Neuronal stem cell (in vitro differentiated cells): ENCODE results near the gene SYN1.
A peak's percentile ranks its signal among the peaks of the same experiment; 100 is the strongest.

ENCODE experiments used
- DNase-seq: peaks from one replicate; pipeline ENCODE4 v3.0.0-alpha.2; 2013; ENCODE audit warnings: low spot score
- H2AFZ ChIP-seq: one replicate; pipeline ENCODE4 v1.6.1; 2013; ENCODE audit warnings: mild to moderate bottlenecking, low read length, inconsistent platforms
- H2AK5ac ChIP-seq: 2 replicates; pipeline ENCODE4 v1.6.1; 2013; ENCODE audit warnings: low read depth, mild to moderate bottlenecking, inconsistent platforms, low read length, moderate library complexity, mixed read lengths
- H2BK120ac ChIP-seq: 2 replicates; pipeline ENCODE4 v1.6.1; 2013; ENCODE audit warnings: low read depth, mild to moderate bottlenecking, inconsistent platforms, low read length, moderate library complexity, mixed read lengths
- H2BK12ac ChIP-seq: one replicate; pipeline ENCODE4 v1.6.1; 2013; ENCODE audit warnings: low read length, inconsistent platforms
- H2BK15ac ChIP-seq: 2 replicates; pipeline ENCODE4 v1.6.1; 2013; ENCODE audit warnings: mild to moderate bottlenecking, low read length, inconsistent platforms, mixed read lengths
- H2BK5ac ChIP-seq: one replicate; pipeline ENCODE4 v1.6.1; 2013; ENCODE audit warnings: inconsistent platforms, mild to moderate bottlenecking, low read length, moderate library complexity
- H3K14ac ChIP-seq: one replicate; pipeline ENCODE4 v1.6.1; 2013; ENCODE audit warnings: low read length, inconsistent platforms
- H3K18ac ChIP-seq: 2 replicates; pipeline ENCODE4 v1.6.1; 2013; ENCODE audit warnings: low read length, inconsistent platforms
- H3K23ac ChIP-seq: 2 replicates; pipeline ENCODE4 v1.6.1; 2013; ENCODE audit warnings: low read depth, mild to moderate bottlenecking, mixed read lengths, low read length, inconsistent platforms; ENCODE audit not compliant: poor library complexity
- H3K27ac ChIP-seq: replicated peaks from 3 replicates; pipeline ENCODE4 v1.5.1; 2013; ENCODE audit warnings: low read length, inconsistent platforms
- H3K27me3 ChIP-seq, 3 experiments: 2 replicates each; pipeline ENCODE4 v1.6.1; 2013; ENCODE audit warnings: low read length in 3 of 3, mild to moderate bottlenecking in 2 of 3, inconsistent platforms in 1 of 3, low read depth in 1 of 3, mixed read lengths in 1 of 3, moderate library complexity in 1 of 3; ENCODE audit not compliant: control insufficient read depth in 3 of 3, insufficient read depth in 3 of 3
- H3K36me3 ChIP-seq, 2 donors: replicated peaks in 1 of 2; 2 replicates each; pipeline ENCODE4 v1.6.1; 2013; ENCODE audit warnings: low read length in 2 of 2; ENCODE audit not compliant: control insufficient read depth in 2 of 2, insufficient read depth in 2 of 2
- H3K4ac ChIP-seq: 2 replicates; pipeline ENCODE4 v1.6.1; 2013; ENCODE audit warnings: inconsistent platforms, mild to moderate bottlenecking, low read length, moderate library complexity
- H3K4me1 ChIP-seq, 2 donors: 1 replicate in 1 of 2; 2 replicates in 1 of 2; pipeline ENCODE4 v1.6.1; 2013; ENCODE audit warnings: low read length in 2 of 2, low read depth in 1 of 2; ENCODE audit not compliant: control insufficient read depth in 2 of 2, insufficient read depth in 1 of 2
- H3K4me2 ChIP-seq: one replicate; pipeline ENCODE4 v1.6.1; 2013; ENCODE audit warnings: mild to moderate bottlenecking, low read length, inconsistent platforms; ENCODE audit not compliant: insufficient read depth, poor library complexity, severe bottlenecking
- H3K4me3 ChIP-seq, 2 donors: 2 replicates each; pipeline ENCODE4 v1.5.1; 2013; ENCODE audit warnings: low read length in 2 of 2, mild to moderate bottlenecking in 2 of 2, inconsistent platforms in 1 of 2, moderate library complexity in 1 of 2
- H3K79me1 ChIP-seq: one replicate; pipeline ENCODE4 v1.6.1; 2013; ENCODE audit warnings: low read depth, mild to moderate bottlenecking, inconsistent platforms, low read length, moderate library complexity
- H3K9ac ChIP-seq: one replicate; pipeline ENCODE4 v1.6.1; 2013; ENCODE audit warnings: mild to moderate bottlenecking, low read depth, low read length, inconsistent platforms; ENCODE audit not compliant: poor library complexity
- H3K9me3 ChIP-seq, 2 donors: replicated peaks in 1 of 2; 2 replicates each; pipeline versions ENCODE3 to v1.6.1; 2013; ENCODE audit warnings: low read length in 2 of 2, mild to moderate bottlenecking in 2 of 2, inconsistent platforms in 1 of 2, low read depth in 1 of 2, mixed read lengths in 1 of 2, moderate library complexity in 1 of 2; ENCODE audit not compliant: control insufficient read depth in 2 of 2, insufficient read depth in 1 of 2
- H4K8ac ChIP-seq: one replicate; pipeline ENCODE4 v1.6.1; 2013; ENCODE audit warnings: low read depth, mild to moderate bottlenecking, inconsistent platforms, low read length, moderate library complexity
- H4K91ac ChIP-seq: one replicate; pipeline ENCODE4 v1.6.1; 2013; ENCODE audit warnings: low read length, low read depth, mild to moderate bottlenecking, inconsistent platforms; ENCODE audit not compliant: poor library complexity
- WGBS, 2 donors: extraction: QIAGEN DNeasy Blood & Tissue Kit; methylation state at CpG; one replicate each; pipeline ENCODE4 v1.1.7; 2013; ENCODE audit warnings: missing lambda C conversion rate in 2 of 2, mixed read lengths in 1 of 2; ENCODE audit not compliant: insufficient read length in 2 of 2, insufficient replicate concordance in 1 of 2; ENCODE audit errors: extremely low coverage in 2 of 2; 5-methylcytosine and 5-hydroxymethylcytosine counted together

The SYN1 gene

GRCh38 chrX:47610511-47610910, 9.1 kb downstream of the SYN1 start:
- Histone ChIP-seq H3K18ac (no peak overlapping the region), H4K91ac (no peak overlapping the region), H3K9me3 (no peaks in the 10 kb centered on the region), H3K79me1 (no peaks in the 10 kb centered on the region), H3K23ac (no peak overlapping the region), H3K4ac (no peak overlapping the region), H3K4me2 (no peak overlapping the region), H3K9ac (no peak overlapping the region), H3K36me3 (no peaks in the 10 kb centered on the region), H3K4me3 (no peak overlapping the region), H2AK5ac (no peak overlapping the region), H3K4me1 (peaks cover 0 to 10% of the 10 kb centered on the region in 2 donors), H3K27ac (no peak overlapping the region), H3K14ac (no peak overlapping the region), H2BK5ac (no peak overlapping the region), H3K27me3 (no peaks in the 10 kb centered on the region), H2BK12ac (no peak overlapping the region), H2AFZ (no peak overlapping the region), H2BK120ac (no peak overlapping the region), H4K8ac (no peak overlapping the region), H2BK15ac (no peak overlapping the region)
- no peak for DNase-seq
- no CpG with 5 or more reads among the region's 4 CpGs for WGBS, 2 donors

- no peak overlapping the region for H2BK5ac ChIP-seq
- no peak overlapping the region for H3K23ac ChIP-seq
- H3K27me3 ChIP-seq: no peaks in the 10 kb centered on the region
- no peak overlapping the region for H3K4me2 ChIP-seq
- peak overlapping the region in 1 of 2 donors; percentile 18 for H3K4me3 ChIP-seq
- no peak overlapping the region for H3K9ac ChIP-seq
- H4K91ac ChIP-seq: no peak overlapping the region
- no peaks in the 10 kb centered on the region for H3K9me3 ChIP-seq
- no peak overlapping the region for H2BK12ac ChIP-seq
- no peak overlapping the region for H3K18ac ChIP-seq
- peaks cover 0 to 10% of the 10 kb centered on the region in 2 donors for H3K4me1 ChIP-seq
- H3K79me1 ChIP-seq: no peaks in the 10 kb centered on the region
- H2AFZ ChIP-seq: peak overlapping the region; percentile 84
- H3K36me3 ChIP-seq: no peaks in the 10 kb centered on the region
- peak overlapping the region; percentile 2 for H3K27ac ChIP-seq
- no peak overlapping the region for H3K14ac ChIP-seq
- no peak overlapping the region for H2BK15ac ChIP-seq
- H3K4ac ChIP-seq: no peak overlapping the region
- DNase-seq: no peak
- H4K8ac ChIP-seq: no peak overlapping the region
- H2BK120ac ChIP-seq: no peak overlapping the region
- no CpG with 5 or more reads among the region's 9 CpGs for WGBS, 2 donors
- H2AK5ac ChIP-seq: no peak overlapping the region
Measured at GRCh38 chrX:47608130-47608810, 11.4 kb downstream of the SYN1 start.

DNA sequence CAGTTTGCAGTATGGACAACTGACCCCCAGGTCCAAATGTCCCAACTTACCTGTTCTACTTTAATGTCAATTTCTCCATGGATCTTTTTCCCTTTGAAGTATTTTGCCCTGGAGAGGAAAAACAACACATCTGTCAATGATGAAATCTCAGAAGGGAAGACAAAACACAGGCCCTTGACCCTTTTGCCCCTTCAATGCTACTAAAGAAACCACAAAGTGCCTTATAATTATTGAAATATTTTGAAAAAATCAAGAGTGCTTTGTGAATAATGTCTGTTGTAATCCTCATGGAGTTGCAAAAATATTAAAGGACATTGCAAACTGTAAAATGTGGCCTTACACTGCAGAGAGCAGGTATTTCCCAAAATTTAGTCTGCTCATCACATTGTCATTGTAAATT, 12.6 kb downstream of the SYN1 start:
- Histone ChIP-seq H3K27me3 (no peaks in the 10 kb centered on the region), H3K4me3 (no peak overlapping the region), H3K9me3 (no peaks in the 10 kb centered on the region), H3K9ac (no peak overlapping the region), H3K4me1 (peaks cover 0 to 10% of the 10 kb centered on the region in 2 donors), H3K79me1 (no peaks in the 10 kb centered on the region), H2BK120ac (no peak overlapping the region), H2AK5ac (no peak overlapping the region), H3K36me3 (no peaks in the 10 kb centered on the region), H4K91ac (no peak overlapping the region), H3K18ac (no peak overlapping the region), H2BK12ac (no peak overlapping the region), H2BK5ac (no peak overlapping the region), H3K27ac (no peak overlapping the region), H3K4ac (no peak overlapping the region), H2AFZ (no peak overlapping the region), H2BK15ac (no peak overlapping the region), H3K4me2 (no peak overlapping the region), H4K8ac (no peak overlapping the region), H3K14ac (no peak overlapping the region), H3K23ac (no peak overlapping the region)
- DNase-seq: no peak

DNA sequence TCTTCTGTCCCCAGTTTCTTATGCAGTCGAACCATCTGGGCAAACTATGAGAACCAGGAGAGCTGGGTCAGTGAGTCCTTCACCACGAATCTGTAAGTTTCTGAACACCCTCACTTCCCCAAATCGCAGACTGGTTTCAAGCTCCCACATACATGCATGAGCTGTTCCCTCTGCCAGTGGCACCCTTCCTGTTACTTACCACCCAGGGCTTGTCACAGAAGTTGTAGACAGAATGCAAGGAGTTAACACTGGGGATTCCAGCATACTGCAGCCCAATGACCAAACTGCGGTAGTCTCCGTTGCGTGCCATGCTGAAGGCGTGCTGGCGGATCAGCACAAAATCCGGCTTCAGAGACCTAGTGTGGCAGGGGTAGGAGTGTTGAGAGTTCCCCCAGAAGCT, 14.6 kb downstream of the SYN1 start:
- no peak overlapping the region for H4K8ac ChIP-seq
- H2AFZ ChIP-seq: no peak overlapping the region
- H2BK15ac ChIP-seq: no peak overlapping the region
- peaks cover 0 to 10% of the 10 kb centered on the region in 2 donors for H3K4me1 ChIP-seq
- H3K14ac ChIP-seq: no peak overlapping the region
- H3K18ac ChIP-seq: no peak overlapping the region
- no peaks in the 10 kb centered on the region for H3K27me3 ChIP-seq
- no peak overlapping the region for H2BK12ac ChIP-seq
- WGBS, 2 donors: no CpG with 5 or more reads among the region's 9 CpGs
- H3K36me3 ChIP-seq: no peaks in the 10 kb centered on the region
- H3K4me3 ChIP-seq: no peak overlapping the region
- H2AK5ac ChIP-seq: no peak overlapping the region
- H3K79me1 ChIP-seq: no peaks in the 10 kb centered on the region
- H3K9ac ChIP-seq: no peak overlapping the region
- DNase-seq: no peak
- no peak overlapping the region for H2BK5ac ChIP-seq
- no peak overlapping the region for H3K4ac ChIP-seq
- H4K91ac ChIP-seq: no peak overlapping the region
- H3K23ac ChIP-seq: no peak overlapping the region
- no peak overlapping the region for H2BK120ac ChIP-seq
- no peak overlapping the region for H3K27ac ChIP-seq
- H3K9me3 ChIP-seq: no peaks in the 10 kb centered on the region
- no peak overlapping the region for H3K4me2 ChIP-seq
